ENCODE results near the gene PJA2.
"Not testable (repeated sequence)": the region's sequence is repeated elsewhere in the genome, so short reads cannot be mapped to it uniquely, and the experiment has no call there.

Gene PJA2

DNA sequence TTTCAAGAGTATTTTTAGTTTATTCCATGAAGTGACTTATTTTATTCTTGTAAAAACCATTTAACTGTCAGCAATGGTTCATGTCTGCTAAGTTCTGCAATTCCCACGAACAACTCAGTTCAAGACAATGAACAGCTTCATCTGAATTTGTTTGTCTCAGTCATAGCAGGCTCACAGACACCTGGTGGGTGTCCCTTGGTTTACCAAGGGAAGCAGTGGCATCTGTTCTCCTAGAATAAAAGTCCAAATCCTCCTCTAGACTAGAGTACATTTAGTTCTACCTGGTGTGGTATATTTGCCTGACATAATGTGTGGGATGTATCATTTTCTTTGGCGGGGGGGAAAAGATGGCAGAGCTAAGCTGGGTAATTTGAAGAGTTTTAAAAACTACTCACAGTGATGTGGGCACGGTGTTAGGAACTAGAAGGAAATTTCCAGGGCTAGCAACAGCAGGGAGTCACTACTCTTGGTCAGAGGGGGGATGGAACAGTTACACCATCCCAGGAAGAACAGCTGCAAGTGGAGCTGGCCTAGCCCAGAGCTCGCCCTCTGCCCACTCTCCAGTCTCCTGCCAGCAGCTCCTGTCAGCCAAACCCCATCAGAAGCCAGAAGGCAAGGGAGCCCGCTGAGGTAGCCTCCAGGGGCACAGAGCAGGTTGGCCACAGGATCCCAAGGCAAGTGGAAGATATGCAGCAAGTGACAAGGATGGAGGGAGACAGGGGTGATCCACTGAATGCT, 100.3 kb downstream of the PJA2 start:
- no peak for DNase-seq (ENCODE audit: low read depth in 2 of 2)

- no peak for DNase-seq (ENCODE audit: low read depth in 2 of 2)
These were observed 101.8 kb downstream of the PJA2 start for GRCh38 chr5:109307951-109308350.

GRCh38 chr5:109307456-109307855, 102.3 kb downstream of the PJA2 start:
- DNase-seq (ENCODE audit: low read depth in 2 of 2): no peak

GRCh38 chr5:109305352-109305751, 104.4 kb downstream of the PJA2 start:
- no peak for DNase-seq (ENCODE audit: low read depth in 2 of 2)

DNA sequence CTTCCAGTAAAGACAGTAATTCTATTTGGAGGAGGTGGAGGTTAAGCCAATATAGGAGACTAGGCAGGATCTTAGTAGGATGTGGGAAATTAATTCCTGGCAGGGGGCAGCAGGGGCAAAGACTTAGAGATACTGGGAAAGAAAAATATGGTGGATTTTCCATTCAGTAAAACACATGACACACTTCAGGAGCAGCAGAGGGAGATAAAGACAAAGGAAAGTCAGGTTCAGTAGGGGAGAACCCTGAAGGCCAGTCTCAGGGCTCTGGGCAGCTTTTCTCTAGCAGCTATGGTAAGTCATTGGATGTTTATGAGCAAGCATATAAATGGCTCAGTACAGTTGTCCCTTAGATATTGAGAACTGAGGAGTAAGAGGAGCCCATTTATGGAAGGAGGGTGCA, 105.5 kb downstream of the PJA2 start:
- no peak for DNase-seq (ENCODE audit: low read depth in 2 of 2)

DNA sequence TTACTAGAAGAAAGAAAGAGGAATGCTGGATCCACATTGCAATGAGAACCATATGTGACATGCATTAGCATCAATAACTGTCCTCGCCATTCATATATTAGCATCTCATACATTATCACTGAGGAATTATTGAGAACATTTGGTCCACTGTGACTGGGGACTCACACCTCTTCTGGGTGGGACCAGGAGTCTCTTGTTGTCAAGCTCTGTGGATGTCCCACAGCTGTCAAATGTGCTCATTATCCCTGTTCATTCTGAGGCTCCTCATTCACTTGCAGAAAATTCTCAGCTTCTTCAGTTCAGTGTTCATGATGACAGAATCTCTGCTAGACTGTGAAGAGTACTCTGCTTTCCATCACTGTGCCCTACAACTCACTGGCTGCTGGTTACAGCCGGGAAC, 109.4 kb downstream of the PJA2 start:
- DNase-seq (ENCODE audit: low read depth in 2 of 2): no peak

GRCh38 chr5:109299557-109299956, 110.2 kb downstream of the PJA2 start:
- no peak for DNase-seq (ENCODE audit: low read depth in 2 of 2)

DNA sequence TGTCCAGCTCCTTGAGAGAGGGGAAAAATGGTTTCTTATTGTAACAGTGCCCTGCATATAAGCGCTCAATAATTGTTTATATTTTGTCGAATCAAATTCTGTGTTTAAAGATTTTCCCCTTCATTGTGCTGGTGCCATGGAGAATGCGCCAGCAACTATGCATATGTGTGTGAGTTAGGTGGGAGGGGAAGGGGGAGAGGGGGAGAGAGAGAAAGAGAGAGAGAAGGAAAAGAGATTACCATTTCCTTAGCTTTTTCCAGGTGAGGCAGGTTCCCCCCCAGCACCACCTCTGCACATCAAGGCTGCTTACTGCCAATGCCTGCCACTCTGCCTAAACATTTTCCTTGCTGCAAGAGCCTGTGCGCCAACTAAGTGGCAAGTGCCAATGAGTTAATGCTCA, 111.0 kb downstream of the PJA2 start:
- no peak for DNase-seq (ENCODE audit: low read depth in 2 of 2)

GRCh38 chr5:109297900-109298299, 111.9 kb downstream of the PJA2 start:
- DNase-seq (ENCODE audit: low read depth in 2 of 2): no peak

DNA sequence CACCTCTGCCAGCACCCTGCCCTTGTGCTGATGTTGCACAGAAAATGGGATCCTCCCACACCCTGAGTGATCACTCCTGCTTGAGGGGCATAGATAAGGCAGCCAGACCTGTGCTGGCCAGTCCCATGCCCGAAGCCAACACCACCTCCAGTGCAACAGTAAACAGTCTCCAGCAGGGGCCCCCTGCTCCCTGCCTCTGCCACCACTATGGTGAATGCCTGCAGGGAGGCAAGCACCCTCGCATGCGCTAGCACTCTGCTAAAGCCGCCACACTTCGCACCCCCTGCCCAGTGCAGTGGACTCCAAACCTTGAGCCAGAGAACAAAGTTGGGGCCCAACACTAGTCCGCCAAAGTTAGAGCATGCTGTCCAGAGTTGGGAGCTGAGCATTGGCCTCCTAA, 118.7 kb downstream of the PJA2 start:
- no peak for DNase-seq (ENCODE audit: low read depth in 2 of 2)

GRCh38 chr5:109290231-109290630, 119.5 kb downstream of the PJA2 start:
- DNase-seq (ENCODE audit: low read depth in 2 of 2): no peak

DNA sequence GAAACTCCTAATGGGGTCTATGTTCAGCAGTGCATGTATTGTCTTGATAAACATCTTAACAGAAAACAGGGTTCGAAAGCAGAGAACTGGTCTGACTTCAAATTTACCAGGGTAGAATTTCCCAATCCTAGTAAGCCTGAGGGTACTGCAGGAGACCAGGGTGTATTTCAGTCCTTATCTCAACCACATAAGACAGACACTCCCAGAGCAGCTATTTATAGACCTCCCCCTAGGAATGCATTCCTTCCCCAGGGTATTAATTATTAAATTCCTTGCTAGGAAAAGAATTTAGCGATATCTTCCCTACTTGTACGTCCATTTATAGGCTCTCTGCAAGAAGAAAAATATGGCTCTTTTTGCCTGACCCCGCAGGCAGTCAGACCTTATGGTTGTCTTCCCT, 123.1 kb downstream of the PJA2 start:
- not testable (repeated sequence) for DNase-seq (ENCODE audit: low read depth in 2 of 2)

Measured in stimulated activated CD8-positive, alpha-beta memory T cell treated with anti-CD3 and anti-CD28 coated beads, Interleukin-2, amount 100 ng/mL, for 48 hours (primary cell).